ENCODE data around the gene TESK2.

TESK2 gene

GRCh38 chr1:45521413-45522323 lies 30.7 kb upstream of the TESK2 start, which contains the start of gene PRDX1:
TSS of gene PRDX1 (minus strand) at chr1:45521884. CDS start at chr1:45519043, 2,841 bp downstream.
- no peak for TF ChIP-seq CTCF (IDR thresholded peaks at IDR 0.05)

DNA sequence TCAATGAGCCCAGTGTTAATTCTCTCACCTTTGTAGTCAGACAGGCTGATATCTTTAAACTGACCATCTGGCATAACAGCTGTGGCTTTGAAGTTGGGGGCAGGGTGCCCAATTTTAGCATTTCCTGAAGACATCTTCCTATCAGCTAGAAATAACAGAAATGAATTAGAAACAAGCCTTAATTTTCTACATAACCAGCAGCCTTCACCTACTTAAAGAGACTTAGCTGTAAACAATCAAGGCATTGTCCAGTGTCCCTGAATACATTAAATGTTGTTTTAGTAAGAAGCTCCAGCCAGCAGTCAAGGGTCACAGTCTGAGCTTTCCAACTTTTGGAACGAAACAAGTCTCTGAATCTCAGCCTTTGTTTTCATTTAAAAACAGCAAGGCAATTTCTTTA lies 27.9 kb upstream of the TESK2 start:
- TF ChIP-seq CTCF (IDR thresholded peaks at IDR 0.05): no peak

- TF ChIP-seq CTCF (IDR thresholded peaks at IDR 0.05): no peak
These were observed 25.5 kb upstream of the TESK2 start for GRCh38 chr1:45516465-45516864.

DNA sequence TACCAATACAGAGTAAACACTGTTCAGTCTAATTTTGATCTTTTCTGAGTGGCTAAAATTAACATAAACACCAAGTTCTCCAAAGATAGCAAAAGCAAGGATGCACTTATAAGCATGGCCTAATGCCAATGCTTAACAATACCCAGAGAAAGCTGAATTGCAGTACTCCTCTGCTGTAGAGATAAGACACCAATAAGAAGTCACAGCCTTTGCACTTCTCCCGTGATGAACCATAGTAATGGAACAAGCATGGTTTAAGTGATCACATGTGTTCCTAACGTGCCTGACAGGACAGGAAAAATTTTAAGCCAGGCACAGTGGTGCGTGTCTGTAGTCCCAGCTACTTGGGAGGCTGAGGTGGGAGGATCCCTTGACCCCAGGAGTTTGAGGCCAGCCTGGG lies 25.1 kb upstream of the TESK2 start:
- no peak for TF ChIP-seq CTCF (IDR thresholded peaks at IDR 0.05)

DNA sequence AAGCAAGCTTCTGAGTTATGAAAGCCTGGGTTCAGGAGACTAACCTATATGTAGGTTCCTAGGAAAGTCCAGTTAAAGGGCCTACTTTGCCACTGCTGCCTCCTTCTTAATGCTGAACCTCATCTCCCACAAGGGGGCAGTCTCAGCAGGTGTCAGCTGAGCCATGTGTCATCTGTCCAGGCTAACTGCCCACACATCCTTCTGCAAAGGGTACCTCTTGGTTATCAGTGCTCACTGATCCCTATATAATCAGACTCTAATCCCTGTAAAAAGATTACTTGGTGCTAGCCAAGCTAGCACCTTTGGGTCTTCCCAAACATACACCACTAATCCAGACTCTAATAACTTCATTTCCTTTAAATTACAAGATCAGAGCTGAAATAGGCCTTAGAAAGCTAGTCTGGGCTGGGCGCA lies 21.7 kb upstream of the TESK2 start:
- peak; percentile 70 for TF ChIP-seq CTCF (IDR thresholded peaks at IDR 0.05)

GRCh38 chr1:45510972-45511527 lies 20.1 kb upstream of the TESK2 start:
- TF ChIP-seq CTCF (IDR thresholded peaks at IDR 0.05): no peak

- TF ChIP-seq CTCF (IDR thresholded peaks at IDR 0.05): no peak
These were observed 19.3 kb upstream of the TESK2 start for GRCh38 chr1:45510036-45510971.
